ENCODE measurements around the gene PHLDB3.

Gene PHLDB3

GRCh38 chr19:43474986-43475705, 29.4 kb downstream of the PHLDB3 start:
- Histone ChIP-seq H3K9ac (ENCODE audit: low read depth, low read length) (no peak overlapping the region), H3K36me3 (ENCODE audit: control insufficient read depth, insufficient read depth, low read length) (no peaks in the 10 kb centered on the region), H3K4me1 (ENCODE audit: control insufficient read depth, insufficient read depth, low read length) (no peaks in the 10 kb centered on the region), H3K4me3 (ENCODE audit: low read depth, low read length) (peak overlapping the region; percentile 56), H3K9me3 (ENCODE audit: control insufficient read depth, insufficient read depth, low read length) (no peaks in the 10 kb centered on the region), H3K27me3 (ENCODE audit: control insufficient read depth, insufficient read depth, low read length) (peaks cover 7% of the 10 kb centered on the region)

GRCh38 chr19:43474487-43474886, 30.1 kb downstream of the PHLDB3 start:
- H3K9ac ChIP-seq (ENCODE audit: low read depth, low read length): no peak overlapping the region

GRCh38 chr19:43471091-43471490, 33.5 kb downstream of the PHLDB3 start:
- Histone ChIP-seq H3K4me1 (ENCODE audit: control insufficient read depth, insufficient read depth, low read length) (no peaks in the 10 kb centered on the region), H3K9ac (ENCODE audit: low read depth, low read length) (no peak overlapping the region), H3K27me3 (ENCODE audit: control insufficient read depth, insufficient read depth, low read length) (peaks cover 9% of the 10 kb centered on the region)

More at GRCh38 chr19:43474487-43474886, 30.1 kb downstream of the PHLDB3 start:
- H3K36me3 ChIP-seq (ENCODE audit: control insufficient read depth, insufficient read depth, low read length): no peaks in the 10 kb centered on the region
- peak overlapping the region; percentile 40 for H3K4me3 ChIP-seq (ENCODE audit: low read depth, low read length)
- H3K9me3 ChIP-seq (ENCODE audit: control insufficient read depth, insufficient read depth, low read length): no peaks in the 10 kb centered on the region
- peaks cover 7% of the 10 kb centered on the region for H3K27me3 ChIP-seq (ENCODE audit: control insufficient read depth, insufficient read depth, low read length)
- no peaks in the 10 kb centered on the region for H3K4me1 ChIP-seq (ENCODE audit: control insufficient read depth, insufficient read depth, low read length)

DNA sequence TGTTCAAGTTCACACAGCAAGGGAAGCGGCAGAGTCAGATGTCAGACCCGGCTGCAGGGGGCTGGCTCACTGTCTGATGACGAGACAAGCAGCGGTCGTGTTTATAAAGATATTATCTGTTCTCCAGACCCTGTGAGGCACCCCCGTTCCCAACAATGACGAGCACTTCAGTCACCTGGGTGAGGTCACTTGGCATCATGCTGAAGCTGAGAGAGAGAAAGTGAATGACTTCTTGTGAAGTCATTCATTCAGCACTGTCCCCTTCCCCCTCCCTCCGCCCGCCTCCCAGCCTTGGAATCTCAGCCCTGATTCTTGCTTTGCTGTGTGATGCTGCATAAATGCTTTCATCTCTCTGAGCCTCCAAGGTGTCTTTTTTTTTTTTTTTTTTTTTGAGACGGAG, 34.3 kb downstream of the PHLDB3 start:
- Histone ChIP-seq H3K9ac (ENCODE audit: low read depth, low read length) (no peak overlapping the region), H3K36me3 (ENCODE audit: control insufficient read depth, insufficient read depth, low read length) (no peaks in the 10 kb centered on the region)

More at GRCh38 chr19:43471091-43471490, 33.5 kb downstream of the PHLDB3 start:
- Histone ChIP-seq H3K4me3 (ENCODE audit: low read depth, low read length) (no peak overlapping the region), H3K9me3 (ENCODE audit: control insufficient read depth, insufficient read depth, low read length) (no peaks in the 10 kb centered on the region), H3K36me3 (ENCODE audit: control insufficient read depth, insufficient read depth, low read length) (no peaks in the 10 kb centered on the region)

GRCh38 chr19:43469160-43469480, 35.4 kb downstream of the PHLDB3 start:
- Histone ChIP-seq H3K4me3 (ENCODE audit: low read depth, low read length) (no peak overlapping the region), H3K4me1 (ENCODE audit: control insufficient read depth, insufficient read depth, low read length) (peaks cover 5% of the 10 kb centered on the region), H3K9ac (ENCODE audit: low read depth, low read length) (no peak overlapping the region), H3K27me3 (ENCODE audit: control insufficient read depth, insufficient read depth, low read length) (peaks cover 20% of the 10 kb centered on the region), H3K9me3 (ENCODE audit: control insufficient read depth, insufficient read depth, low read length) (no peaks in the 10 kb centered on the region), H3K36me3 (ENCODE audit: control insufficient read depth, insufficient read depth, low read length) (no peaks in the 10 kb centered on the region)

More for the DNA sequence above, 34.3 kb downstream of the PHLDB3 start:
- no peaks in the 10 kb centered on the region for H3K4me1 ChIP-seq (ENCODE audit: control insufficient read depth, insufficient read depth, low read length)
- H3K4me3 ChIP-seq (ENCODE audit: low read depth, low read length): no peak overlapping the region
- H3K9me3 ChIP-seq (ENCODE audit: control insufficient read depth, insufficient read depth, low read length): no peaks in the 10 kb centered on the region
- H3K27me3 ChIP-seq (ENCODE audit: control insufficient read depth, insufficient read depth, low read length): peaks cover 17% of the 10 kb centered on the region

GRCh38 chr19:43468354-43469159, 36.0 kb downstream of the PHLDB3 start:
- Histone ChIP-seq H3K27me3 (ENCODE audit: control insufficient read depth, insufficient read depth, low read length) (peaks cover 20% of the 10 kb centered on the region), H3K4me1 (ENCODE audit: control insufficient read depth, insufficient read depth, low read length) (peaks cover 5% of the 10 kb centered on the region), H3K36me3 (ENCODE audit: control insufficient read depth, insufficient read depth, low read length) (no peaks in the 10 kb centered on the region), H3K9me3 (ENCODE audit: control insufficient read depth, insufficient read depth, low read length) (no peaks in the 10 kb centered on the region), H3K9ac (ENCODE audit: low read depth, low read length) (no peak overlapping the region), H3K4me3 (ENCODE audit: low read depth, low read length) (no peak overlapping the region)

DNA sequence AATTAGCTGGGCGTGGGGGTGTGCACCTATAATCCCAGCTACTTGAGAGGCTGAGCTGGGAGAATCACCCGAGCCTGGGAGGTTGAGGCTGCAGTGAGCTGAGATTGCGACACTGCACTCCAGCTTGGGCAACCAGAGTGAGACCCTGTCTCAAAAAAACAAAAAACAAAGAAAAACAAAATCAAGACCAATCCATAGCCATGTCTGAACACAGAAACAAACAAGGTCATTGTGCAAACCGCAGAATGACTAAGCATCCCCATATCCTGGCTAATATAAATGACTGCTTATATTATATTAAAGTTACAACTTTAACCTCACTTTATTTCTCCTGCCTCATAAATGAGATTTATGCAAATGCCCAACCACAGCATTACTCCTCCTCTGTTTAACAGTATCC, 36.8 kb downstream of the PHLDB3 start:
- Histone ChIP-seq H3K4me1 (ENCODE audit: control insufficient read depth, insufficient read depth, low read length) (peaks cover 5% of the 10 kb centered on the region), H3K9me3 (ENCODE audit: control insufficient read depth, insufficient read depth, low read length) (no peaks in the 10 kb centered on the region), H3K9ac (ENCODE audit: low read depth, low read length) (no peak overlapping the region), H3K4me3 (ENCODE audit: low read depth, low read length) (no peak overlapping the region), H3K27me3 (ENCODE audit: control insufficient read depth, insufficient read depth, low read length) (peaks cover 17% of the 10 kb centered on the region), H3K36me3 (ENCODE audit: control insufficient read depth, insufficient read depth, low read length) (no peaks in the 10 kb centered on the region)

DNA sequence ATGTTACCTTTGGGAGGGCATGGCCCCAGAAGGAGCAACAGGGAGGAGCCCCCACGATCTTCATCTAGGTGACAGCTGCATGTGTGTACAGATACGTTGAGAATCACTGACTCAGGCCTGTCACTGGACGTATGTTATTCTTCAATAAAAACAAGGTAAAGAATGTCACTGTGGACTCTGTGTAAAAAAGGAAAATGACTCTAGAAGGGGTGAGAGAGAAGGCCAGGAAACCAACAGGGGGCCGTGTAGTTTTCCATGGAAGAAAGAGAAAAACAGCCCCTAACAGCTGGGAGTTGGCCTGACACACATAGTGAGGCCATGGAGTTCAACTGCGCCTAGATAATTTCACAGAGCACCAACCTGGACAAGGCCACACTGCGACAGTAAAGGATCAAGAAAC, 37.3 kb downstream of the PHLDB3 start:
- Histone ChIP-seq H3K9ac (ENCODE audit: low read depth, low read length) (no peak overlapping the region), H3K9me3 (ENCODE audit: control insufficient read depth, insufficient read depth, low read length) (no peaks in the 10 kb centered on the region), H3K4me3 (ENCODE audit: low read depth, low read length) (no peak overlapping the region), H3K36me3 (ENCODE audit: control insufficient read depth, insufficient read depth, low read length) (no peaks in the 10 kb centered on the region), H3K27me3 (ENCODE audit: control insufficient read depth, insufficient read depth, low read length) (peaks cover 17% of the 10 kb centered on the region), H3K4me1 (ENCODE audit: control insufficient read depth, insufficient read depth, low read length) (peaks cover 5% of the 10 kb centered on the region)

DNA sequence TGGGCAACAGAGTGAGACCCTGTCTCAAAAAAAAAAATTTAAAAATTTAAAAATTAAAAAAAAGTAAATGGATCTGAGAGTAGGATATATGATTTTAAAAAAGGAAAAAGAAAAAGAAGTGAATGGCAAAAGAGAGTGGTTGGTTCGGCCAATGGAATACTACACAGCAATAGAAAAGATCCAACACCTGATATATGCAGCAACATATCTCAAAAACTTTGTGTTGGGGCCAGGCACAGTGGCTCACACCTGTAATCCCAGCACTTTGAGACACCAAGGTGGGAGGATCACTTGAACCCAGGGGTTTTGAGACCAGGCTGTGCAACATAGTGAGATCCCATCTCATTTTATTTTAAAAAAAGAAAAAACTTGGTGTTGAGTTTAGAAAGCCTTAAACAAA, 37.8 kb downstream of the PHLDB3 start:
- no peaks in the 10 kb centered on the region for H3K9me3 ChIP-seq (ENCODE audit: control insufficient read depth, insufficient read depth, low read length)
- no peaks in the 10 kb centered on the region for H3K36me3 ChIP-seq (ENCODE audit: control insufficient read depth, insufficient read depth, low read length)
- no peak overlapping the region for H3K9ac ChIP-seq (ENCODE audit: low read depth, low read length)
- H3K27me3 ChIP-seq (ENCODE audit: control insufficient read depth, insufficient read depth, low read length): peaks cover 19% of the 10 kb centered on the region
- peaks cover 5% of the 10 kb centered on the region for H3K4me1 ChIP-seq (ENCODE audit: control insufficient read depth, insufficient read depth, low read length)
- no peak overlapping the region for H3K4me3 ChIP-seq (ENCODE audit: low read depth, low read length)

DNA sequence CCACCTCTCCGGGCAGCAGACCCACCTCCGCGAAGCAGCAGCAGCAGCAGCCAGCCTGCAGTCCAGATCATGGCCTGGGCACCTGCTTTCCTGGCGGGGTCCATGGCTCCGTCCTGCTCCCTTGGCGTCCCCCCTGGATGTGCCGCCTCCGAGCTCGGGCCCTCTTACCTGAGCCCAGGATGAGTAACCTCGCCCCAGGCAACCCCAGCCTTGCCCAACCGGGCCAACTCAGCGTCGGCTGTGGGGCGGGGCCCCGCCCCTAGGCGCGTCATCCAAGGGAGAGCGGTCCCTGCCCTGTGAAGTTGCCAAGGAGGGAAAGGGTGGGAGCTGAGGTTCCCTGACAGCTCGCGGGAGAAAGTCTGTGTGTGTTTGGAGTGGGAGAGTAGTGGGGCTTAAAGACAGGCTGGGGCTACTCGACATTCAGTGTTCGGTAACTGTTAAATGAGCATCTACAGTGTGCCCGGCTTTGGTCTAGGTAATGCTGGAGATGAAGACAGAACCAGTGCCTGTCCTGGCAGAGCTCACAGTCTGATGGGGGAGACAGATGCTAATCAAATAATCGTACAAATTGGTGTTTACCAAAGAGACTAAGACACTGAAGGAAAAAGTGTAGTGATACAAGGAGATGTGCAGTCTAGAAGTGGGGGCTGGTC, 39.0 kb downstream of the PHLDB3 start, which contains the start of gene LYPD3:
Gene LYPD3 (minus strand): TSS at position 141 of the 653 bp plus-strand sequence. CDS start 37 bp downstream, at position 104.
- H3K27me3 ChIP-seq (ENCODE audit: control insufficient read depth, insufficient read depth, low read length): peaks cover 19% of the 10 kb centered on the region
- peak within 1 kb of the TSS; percentile 88 for H3K4me3 ChIP-seq (ENCODE audit: low read depth, low read length)
- peaks cover 6% of the 10 kb centered on the region for H3K36me3 ChIP-seq (ENCODE audit: control insufficient read depth, insufficient read depth, low read length)
- H3K9me3 ChIP-seq (ENCODE audit: control insufficient read depth, insufficient read depth, low read length): no peaks in the 10 kb centered on the region
- H3K9ac ChIP-seq (ENCODE audit: low read depth, low read length): no peak within 1 kb of the TSS
- H3K4me1 ChIP-seq (ENCODE audit: control insufficient read depth, insufficient read depth, low read length): peaks cover 5% of the 10 kb centered on the region

GRCh38 chr19:43464134-43464775, 40.3 kb downstream of the PHLDB3 start:
- no peak overlapping the region for H3K9ac ChIP-seq (ENCODE audit: low read depth, low read length)
- peaks cover 19% of the 10 kb centered on the region for H3K27me3 ChIP-seq (ENCODE audit: control insufficient read depth, insufficient read depth, low read length)
- peaks cover 5% of the 10 kb centered on the region for H3K4me1 ChIP-seq (ENCODE audit: control insufficient read depth, insufficient read depth, low read length)
- H3K36me3 ChIP-seq (ENCODE audit: control insufficient read depth, insufficient read depth, low read length): peaks cover 6% of the 10 kb centered on the region
- no peaks in the 10 kb centered on the region for H3K9me3 ChIP-seq (ENCODE audit: control insufficient read depth, insufficient read depth, low read length)
- peak overlapping the region; percentile 88 for H3K4me3 ChIP-seq (ENCODE audit: low read depth, low read length)

Measured in iPS-15b (cell line).